Osteoblast (primary cell): ENCODE data around the gene HES4. TPM values are rescaled to one million over a fixed set of nuclear protein-coding genes. Genes with fewer than 3 reads are reported as not detected.

Experiments used
- DNase-seq: peaks from one replicate; pipeline ENCODE4 v3.0.0; 2011; ENCODE audit warnings: low spot score, mixed read lengths; ENCODE audit not compliant: insufficient read length; ENCODE audit errors: missing footprints
- H2AFZ ChIP-seq: 2 replicates; pipeline ENCODE4 v1.6.0; 2011; ENCODE audit warnings: mild to moderate bottlenecking, low read length
- H3K27ac ChIP-seq: 2 replicates; pipeline ENCODE4 v1.5.1; 2011; ENCODE audit warnings: mild to moderate bottlenecking, low read depth, low read length, moderate library complexity
- H3K27me3 ChIP-seq: 2 replicates; pipeline ENCODE4 v1.6.0; 2012; ENCODE audit warnings: mild to moderate bottlenecking, control low read depth, inconsistent platforms, low read length, moderate library complexity; ENCODE audit not compliant: insufficient read depth
- H3K36me3 ChIP-seq: 2 replicates; pipeline ENCODE4 v1.5.1; 2011; ENCODE audit warnings: mild to moderate bottlenecking, low read length, control low read depth, moderate library complexity; ENCODE audit not compliant: insufficient read depth
- H3K4me1 ChIP-seq: 2 replicates; pipeline ENCODE4 v1.5.1; 2011; ENCODE audit warnings: mild to moderate bottlenecking, low read length, control low read depth, moderate library complexity; ENCODE audit not compliant: insufficient read depth
- H3K4me2 ChIP-seq: 2 replicates; pipeline ENCODE4 v1.6.0; 2011; ENCODE audit warnings: mild to moderate bottlenecking, low read length; ENCODE audit not compliant: insufficient read depth
- H3K4me3 ChIP-seq: fragments of 200-600 bp; sonication (generic); 3 replicates; pipeline ENCODE4 v1.5.1; 2012; ENCODE audit warnings: mild to moderate bottlenecking, low read length, inconsistent platforms; ENCODE audit not compliant: insufficient read depth
- H3K79me2 ChIP-seq: 2 replicates; pipeline ENCODE4 v1.6.0; 2012; ENCODE audit warnings: mild to moderate bottlenecking, low read length, control low read depth, inconsistent platforms; ENCODE audit not compliant: insufficient read depth
- H3K9me3 ChIP-seq: 2 replicates; pipeline ENCODE4 v1.5.1; 2011; ENCODE audit warnings: low read depth, low read length, control low read depth
- H4K20me1 ChIP-seq: 2 replicates; pipeline ENCODE4 v1.6.0; 2012; ENCODE audit warnings: mild to moderate bottlenecking, low read length, control low read depth; ENCODE audit not compliant: insufficient read depth
- total RNA-seq: library from RNA; depleted of rRNA; stranded (reverse); fragments of >200 nt; gene quantifications from 2 replicates; pipeline ENCODE4 v1.2.3, GENCODE V29; 2012
- TF ChIP-seq, protein P1 (sequence below): IDR thresholded peaks from 2 replicates; pipeline ENCODE4 v1.5.1; 2011; ENCODE audit warnings: mild to moderate bottlenecking, low read depth, low read length, moderate library complexity; ENCODE audit errors: extremely low read depth

HES4 gene
- total RNA-seq, 1 donor: 0.72 TPM

GRCh38 chr1:1041092-1041523, 41.2 kb upstream of the HES4 start:
- Histone ChIP-seq H3K4me2 (no peak overlapping the region), H3K79me2 (no peaks in the 10 kb centered on the region), H3K27me3 (no peaks in the 10 kb centered on the region), H4K20me1 (peaks cover 10% of the 10 kb centered on the region), H3K4me1 (peaks cover 7% of the 10 kb centered on the region), H3K9me3 (no peaks in the 10 kb centered on the region), H3K27ac (no peak overlapping the region), H3K4me3 (no peak overlapping the region), H3K36me3 (no peaks in the 10 kb centered on the region), H2AFZ (no peak overlapping the region)
- TF ChIP-seq, protein P1, sequence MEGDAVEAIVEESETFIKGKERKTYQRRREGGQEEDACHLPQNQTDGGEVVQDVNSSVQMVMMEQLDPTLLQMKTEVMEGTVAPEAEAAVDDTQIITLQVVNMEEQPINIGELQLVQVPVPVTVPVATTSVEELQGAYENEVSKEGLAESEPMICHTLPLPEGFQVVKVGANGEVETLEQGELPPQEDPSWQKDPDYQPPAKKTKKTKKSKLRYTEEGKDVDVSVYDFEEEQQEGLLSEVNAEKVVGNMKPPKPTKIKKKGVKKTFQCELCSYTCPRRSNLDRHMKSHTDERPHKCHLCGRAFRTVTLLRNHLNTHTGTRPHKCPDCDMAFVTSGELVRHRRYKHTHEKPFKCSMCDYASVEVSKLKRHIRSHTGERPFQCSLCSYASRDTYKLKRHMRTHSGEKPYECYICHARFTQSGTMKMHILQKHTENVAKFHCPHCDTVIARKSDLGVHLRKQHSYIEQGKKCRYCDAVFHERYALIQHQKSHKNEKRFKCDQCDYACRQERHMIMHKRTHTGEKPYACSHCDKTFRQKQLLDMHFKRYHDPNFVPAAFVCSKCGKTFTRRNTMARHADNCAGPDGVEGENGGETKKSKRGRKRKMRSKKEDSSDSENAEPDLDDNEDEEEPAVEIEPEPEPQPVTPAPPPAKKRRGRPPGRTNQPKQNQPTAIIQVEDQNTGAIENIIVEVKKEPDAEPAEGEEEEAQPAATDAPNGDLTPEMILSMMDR: no peak
- no peak for DNase-seq

GRCh38 chr1:1040004-1040991, 40.4 kb upstream of the HES4 start:
- Histone ChIP-seq H3K27me3 (no peaks in the 10 kb centered on the region), H3K36me3 (no peaks in the 10 kb centered on the region), H4K20me1 (peaks cover 10% of the 10 kb centered on the region), H3K4me1 (peaks cover 7% of the 10 kb centered on the region), H3K4me3 (peak overlapping the region; percentile 65), H3K27ac (no peak overlapping the region), H3K4me2 (peak overlapping the region; percentile 70), H2AFZ (peak overlapping the region; percentile 41), H3K79me2 (no peaks in the 10 kb centered on the region), H3K9me3 (no peaks in the 10 kb centered on the region)
- peak; percentile 100 for DNase-seq
- TF ChIP-seq, protein P1: no peak

GRCh38 chr1:1039145-1039910, 39.4 kb upstream of the HES4 start:
- Histone ChIP-seq H3K4me1 (peaks cover 7% of the 10 kb centered on the region), H4K20me1 (peaks cover 10% of the 10 kb centered on the region), H2AFZ (no peak overlapping the region), H3K79me2 (no peaks in the 10 kb centered on the region), H3K27me3 (peaks cover 2% of the 10 kb centered on the region), H3K9me3 (no peaks in the 10 kb centered on the region), H3K4me2 (no peak overlapping the region), H3K4me3 (no peak overlapping the region), H3K27ac (no peak overlapping the region), H3K36me3 (no peaks in the 10 kb centered on the region)
- no peak for DNase-seq
- TF ChIP-seq, protein P1: no peak
